GM12878 (cell line): ENCODE measurements around the gene TNRC6C. TPM values are rescaled to one million over a fixed set of nuclear protein-coding genes. Genes with fewer than 3 reads are reported as not detected.

Experiments
- ATAC-seq: fragments of 200-7000 bp; cut with Tn5 transposase; 3 replicates; pipeline ENCODE4 v1.9.1; 2020; ENCODE audit warnings: mild to moderate bottlenecking, moderate library complexity
- BruUV-seq: library from RNA; stranded (reverse); fragments of 400-500 nt; replicated peaks from 2 replicates; lab custom pipeline; 2021; lab: Mats Ljungman, UMichigan
- CTCF ChIA-PET: fragments of 300-600 bp; sonication (Branson Sonifier 250); formaldehyde crosslinking; extraction: SDS; loops from one replicate; lab custom pipeline; 2021; ENCODE audit warnings: inconsistent platforms; lab: Yijun Ruan, JAX
- POLR2A ChIA-PET: fragments of 350-600 bp; formaldehyde crosslinking; extraction: SDS; loops from one replicate; lab custom pipeline; 2021; ENCODE audit warnings: inconsistent platforms; lab: Charles Lee
- RAD21 ChIA-PET: fragments of 300-600 bp; sonication (Branson Sonifier 250); formaldehyde crosslinking; loops from one replicate; lab custom pipeline; 2023; ENCODE audit warnings: antibody characterized with exemption; ENCODE audit not compliant: unreplicated experiment; lab: Charles Lee
- SMC1A ChIA-PET: fragments of 300-600 bp; sonication (Branson Sonifier 250); formaldehyde crosslinking; loops from one replicate; lab custom pipeline; 2023; ENCODE audit not compliant: unreplicated experiment, uncharacterized antibody; lab: Charles Lee
- DNase-seq: peaks from one replicate; pipeline ENCODE4 v3.0.0-alpha.2; 2011; ENCODE audit warnings: low read depth, low spot score
- FAIRE-seq: peaks from 3 replicates; lab custom pipeline; 2011; peaks lifted over from hg19 to GRCh38; lab: Jason Lieb, UNC
- H2AFZ ChIP-seq: 2 replicates; pipeline ENCODE4 v1.6.0; 2011; ENCODE audit warnings: low read depth, low read length, control low read depth; ENCODE audit not compliant: control insufficient read depth
- H3K27ac ChIP-seq: 2 replicates; pipeline ENCODE4 v1.5.1; 2011; ENCODE audit warnings: control low read depth; ENCODE audit not compliant: control insufficient read depth, insufficient read depth
- H3K27me3 ChIP-seq, 2 experiments: replicated peaks in 1 of 2; 2 replicates each; pipeline versions ENCODE4 v1.6.0 to v1.6.1; 2011; ENCODE audit warnings: low read length in 1 of 2; ENCODE audit not compliant: control insufficient read depth in 2 of 2, insufficient read depth in 2 of 2
- H3K36me3 ChIP-seq, 2 experiments: 2 replicates each; pipeline ENCODE4 v1.5.1; 2011; ENCODE audit warnings: low read length in 1 of 2; ENCODE audit not compliant: control insufficient read depth in 2 of 2, insufficient read depth in 2 of 2
- H3K4me1 ChIP-seq: 2 replicates; pipeline ENCODE4 v1.6.1; 2011; ENCODE audit warnings: mild to moderate bottlenecking, low read length, moderate library complexity, mixed read lengths; ENCODE audit not compliant: control insufficient read depth, insufficient read depth
- H3K4me2 ChIP-seq: 2 replicates; pipeline ENCODE4 v1.6.0; 2011; ENCODE audit warnings: control low read depth; ENCODE audit not compliant: control insufficient read depth, insufficient read depth
- H3K4me3 ChIP-seq: fragments of 200-600 bp; sonication (generic); 2 replicates; pipeline ENCODE4 v1.5.1; 2016
- H3K79me2 ChIP-seq: 2 replicates; pipeline ENCODE4 v1.6.0; 2011; ENCODE audit warnings: low read length; ENCODE audit not compliant: control insufficient read depth, insufficient read depth
- H3K9ac ChIP-seq: 2 replicates; pipeline ENCODE4 v1.8.0; 2011; ENCODE audit warnings: low read length, control low read depth, mixed read lengths; ENCODE audit not compliant: control insufficient read depth, insufficient read depth
- H3K9me3 ChIP-seq: replicated peaks from 3 replicates; pipeline ENCODE4 v1.5.1; 2011; ENCODE audit warnings: mild to moderate bottlenecking, low read length; ENCODE audit not compliant: control insufficient read depth, insufficient read depth
- H4K20me1 ChIP-seq: 2 replicates; pipeline ENCODE4 v1.6.0; 2011; ENCODE audit not compliant: control insufficient read depth, insufficient read depth
- CREB1 ChIP-seq: IDR thresholded peaks from 2 replicates; pipeline ENCODE4 v1.6.1; 2012; ENCODE audit warnings: low read depth, mild to moderate bottlenecking, inconsistent platforms
- EGR1 ChIP-seq, 2 experiments: IDR thresholded peaks; 1 replicate in 1 of 2; 2 replicates in 1 of 2; pipeline ENCODE4 v1.6.1; 2011 to 2012; ENCODE audit warnings: low read depth in 2 of 2, low read length in 2 of 2, borderline replicate concordance in 1 of 2, mild to moderate bottlenecking in 1 of 2, moderate library complexity in 1 of 2
- IRF4 ChIP-seq: IDR thresholded peaks from 2 replicates; pipeline ENCODE4 v1.6.1; 2011; ENCODE audit warnings: low read depth, low read length
- PAX5 ChIP-seq: IDR thresholded peaks from 2 replicates; pipeline ENCODE4 v1.6.1; 2011; ENCODE audit warnings: low read depth, low read length, borderline replicate concordance
- POLR2AphosphoS5 ChIP-seq: IDR thresholded peaks from 2 replicates; pipeline ENCODE4 v1.6.1; 2011; ENCODE audit warnings: mild to moderate bottlenecking, low read length, inconsistent platforms
- RFX5 ChIP-seq: IDR thresholded peaks from 2 replicates; pipeline ENCODE4 v1.6.1; 2011; ENCODE audit warnings: low read depth, low read length, improper control_type of control experiment
- SIN3A ChIP-seq: IDR thresholded peaks from 2 replicates; pipeline ENCODE4 v1.6.1; 2012; ENCODE audit warnings: low read depth, low read length, improper control_type of control experiment
- SP1 ChIP-seq: IDR thresholded peaks from one replicate; pipeline ENCODE4 v1.6.1; 2011; ENCODE audit warnings: low read depth, low read length
- TBL1XR1 ChIP-seq: IDR thresholded peaks from 2 replicates; pipeline ENCODE4 v1.6.1; 2012; ENCODE audit warnings: low read depth, low read length, improper control_type of control experiment
- WGBS: methylation state at CpG from one replicate; pipeline ENCODE4 v1.1.6; 2016; ENCODE audit warnings: low lambda C conversion rate; ENCODE audit not compliant: insufficient replicate concordance, insufficient coverage; ENCODE audit errors: missing lambda C conversion rate; 5-methylcytosine and 5-hydroxymethylcytosine counted together
- in situ Hi-C: fragments of 300-500 bp; cut with MboI; formaldehyde crosslinking; loops from 9 replicates; pipeline ENCODE4 v1.14.3; 2018; ENCODE audit warnings: mixed read lengths
- intact Hi-C: fragments of 100-400 bp; cut with micrococcal nuclease; formaldehyde crosslinking; loops from one replicate; pipeline ENCODE4 v1.14.2; 2022; ENCODE audit not compliant: unreplicated experiment
- polyA plus RNA-seq, 11 experiments: library from polyadenylated mRNA; depleted of rRNA in 4 of 11; unstranded in 6 of 11; stranded (reverse) in 5 of 11; fragments of >200 nt; fragmentation: Nextera tagmentation in 4 of 11; fragmentation: Illumina TruSeq in 1 of 11; extraction: Ambion mirVana in 4 of 11; extraction: Trizol in 1 of 11; gene quantifications; 1 replicate in 1 of 11; 2 replicates in 10 of 11; pipeline versions ENCODE4 v1.2.1 to v1.2.3, GENCODE V29; 2011 to 2016; ENCODE audit warnings: inconsistent platforms in 2 of 11, missing spikeins in 2 of 11, low read depth in 1 of 11
- total RNA-seq, 4 experiments: library from RNA; depleted of rRNA in 3 of 4; stranded (reverse); fragments of >200 nt in 3 of 4; fragmentation: Illumina TruSeq in 1 of 4; extraction: Trizol in 1 of 4; gene quantifications; 2 replicates each; pipeline versions ENCODE4 v1.2.1 to v1.2.3, GENCODE V29; 2013 to 2021
- TF ChIP-seq, protein P1 (sequence below): fragments of 450-650 bp; IDR thresholded peaks from 2 replicates; pipeline ENCODE4 v1.6.1; 2018; ENCODE audit warnings: borderline replicate concordance, mild to moderate bottlenecking; ENCODE audit not compliant: partially characterized antibody
- TF ChIP-seq, protein P2 (sequence below): IDR thresholded peaks from 2 replicates; pipeline ENCODE4 v1.6.1; 2012; ENCODE audit warnings: low read depth, low read length, improper control_type of control experiment
- TF ChIP-seq, protein P3 (sequence below): fragments of 450-650 bp; IDR thresholded peaks from 2 replicates; pipeline ENCODE4 v1.6.1; 2017; ENCODE audit warnings: mild to moderate bottlenecking, low read depth, inconsistent platforms; ENCODE audit not compliant: poor library complexity, severe bottlenecking
- TF ChIP-seq, protein P4 (sequence below): IDR thresholded peaks from 2 replicates; pipeline ENCODE4 v1.6.1; 2012; ENCODE audit warnings: low read depth, low read length, improper control_type of control experiment

Gene TNRC6C
- total and polyA plus RNA-seq, 10 of the 15 experiments (the other 5 are each of a cell fraction or from before 2014, with no cell fraction given), result 0.40 to 6.1 (median 0.96) TPM

DNA sequence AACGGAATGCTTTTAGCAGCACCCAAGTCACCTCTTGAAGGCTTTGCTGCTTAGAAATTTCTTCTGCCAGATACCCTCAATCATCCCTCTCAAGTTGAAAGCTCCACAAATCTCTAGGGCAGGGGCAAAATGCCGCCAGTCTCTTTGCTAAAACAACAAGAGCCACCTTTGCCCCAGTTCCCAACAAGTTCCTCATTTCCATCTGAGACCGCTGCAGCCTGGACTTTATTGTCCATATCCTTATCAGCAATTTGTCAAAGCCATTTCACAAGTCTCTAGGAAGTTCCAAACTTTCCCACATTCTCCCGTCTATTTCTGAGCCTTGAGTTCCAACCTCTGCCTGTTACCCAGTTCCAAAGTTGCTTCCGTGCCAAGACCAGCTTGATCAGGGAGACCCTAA is 142.6 kb downstream of the TNRC6C start (continued):
- TF ChIP-seq, protein P1, sequence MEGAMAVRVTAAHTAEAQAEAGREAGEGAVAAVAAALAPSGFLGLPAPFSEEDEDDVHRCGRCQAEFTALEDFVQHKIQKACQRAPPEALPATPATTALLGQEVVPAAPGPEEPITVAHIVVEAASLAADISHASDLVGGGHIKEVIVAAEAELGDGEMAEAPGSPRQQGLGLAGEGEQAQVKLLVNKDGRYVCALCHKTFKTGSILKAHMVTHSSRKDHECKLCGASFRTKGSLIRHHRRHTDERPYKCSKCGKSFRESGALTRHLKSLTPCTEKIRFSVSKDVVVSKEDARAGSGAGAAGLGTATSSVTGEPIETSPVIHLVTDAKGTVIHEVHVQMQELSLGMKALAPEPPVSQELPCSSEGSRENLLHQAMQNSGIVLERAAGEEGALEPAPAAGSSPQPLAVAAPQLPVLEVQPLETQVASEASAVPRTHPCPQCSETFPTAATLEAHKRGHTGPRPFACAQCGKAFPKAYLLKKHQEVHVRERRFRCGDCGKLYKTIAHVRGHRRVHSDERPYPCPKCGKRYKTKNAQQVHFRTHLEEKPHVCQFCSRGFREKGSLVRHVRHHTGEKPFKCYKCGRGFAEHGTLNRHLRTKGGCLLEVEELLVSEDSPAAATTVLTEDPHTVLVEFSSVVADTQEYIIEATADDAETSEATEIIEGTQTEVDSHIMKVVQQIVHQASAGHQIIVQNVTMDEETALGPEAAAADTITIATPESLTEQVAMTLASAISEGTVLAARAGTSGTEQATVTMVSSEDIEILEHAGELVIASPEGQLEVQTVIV, result no peak
- TF ChIP-seq, all 136 proteins: peak for 0

DNA sequence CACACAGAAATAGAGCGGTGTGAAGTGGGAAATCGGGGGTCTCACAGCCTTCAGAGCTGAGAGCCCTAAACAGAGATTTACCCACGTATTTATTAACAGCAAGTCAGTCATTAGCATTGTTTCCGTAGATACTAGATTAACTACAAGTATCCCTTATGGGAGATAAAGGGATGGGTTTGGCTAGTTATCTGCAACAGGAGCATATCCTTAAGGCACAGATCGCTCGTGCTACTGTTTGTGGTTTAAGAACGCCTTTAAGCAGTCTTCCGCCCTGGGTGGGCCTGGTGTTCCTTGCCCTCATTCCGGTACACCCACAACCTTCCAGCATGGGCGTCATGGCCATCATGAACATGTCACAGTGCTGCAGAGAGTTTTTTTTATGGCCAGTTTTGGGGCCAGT is 143.0 kb downstream of the TNRC6C start:
- ATAC-seq (no peak), DNase-seq (no peak), FAIRE-seq (no peak)
- Histone ChIP-seq H3K79me2 (no peaks in the 10 kb centered on the region), H3K36me3 (peaks cover 0 to 5% of the 10 kb centered on the region in 2 experiments; a peak in 2 of 4 replicates), H3K9ac (no peak overlapping the region), H3K9me3 (no peaks in the 10 kb centered on the region; the same call in 2 of the 3 replicates), H3K4me3 (no peak overlapping the region), H3K27ac (no peak overlapping the region)
- BruUV-seq, result no TSS peak
- ChIA-PET POLR2A (no interaction called here), SMC1A (no interaction called here)
- WGBS, result 78% methylated on average over 10 of the region's 10 CpGs
- intact Hi-C loops (no loop called here), in situ Hi-C loops (no loop called here)
- TF ChIP-seq, protein P2, sequence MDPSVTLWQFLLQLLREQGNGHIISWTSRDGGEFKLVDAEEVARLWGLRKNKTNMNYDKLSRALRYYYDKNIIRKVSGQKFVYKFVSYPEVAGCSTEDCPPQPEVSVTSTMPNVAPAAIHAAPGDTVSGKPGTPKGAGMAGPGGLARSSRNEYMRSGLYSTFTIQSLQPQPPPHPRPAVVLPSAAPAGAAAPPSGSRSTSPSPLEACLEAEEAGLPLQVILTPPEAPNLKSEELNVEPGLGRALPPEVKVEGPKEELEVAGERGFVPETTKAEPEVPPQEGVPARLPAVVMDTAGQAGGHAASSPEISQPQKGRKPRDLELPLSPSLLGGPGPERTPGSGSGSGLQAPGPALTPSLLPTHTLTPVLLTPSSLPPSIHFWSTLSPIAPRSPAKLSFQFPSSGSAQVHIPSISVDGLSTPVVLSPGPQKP, result no peak
- TF ChIP-seq SP1 (no peak), RFX5 (no peak), EGR1 (IDR thresholded peaks at IDR 0.05; ENCODE audit: borderline replicate concordance in 1 of 2, low read depth in 2 of 2, low read length in 2 of 2) (no peak), IRF4 (no peak), PAX5 (no peak), POLR2AphosphoS5 (no peak), TBL1XR1 (no peak), SIN3A (no peak), CREB1 (no peak)
- TF ChIP-seq, protein P3, sequence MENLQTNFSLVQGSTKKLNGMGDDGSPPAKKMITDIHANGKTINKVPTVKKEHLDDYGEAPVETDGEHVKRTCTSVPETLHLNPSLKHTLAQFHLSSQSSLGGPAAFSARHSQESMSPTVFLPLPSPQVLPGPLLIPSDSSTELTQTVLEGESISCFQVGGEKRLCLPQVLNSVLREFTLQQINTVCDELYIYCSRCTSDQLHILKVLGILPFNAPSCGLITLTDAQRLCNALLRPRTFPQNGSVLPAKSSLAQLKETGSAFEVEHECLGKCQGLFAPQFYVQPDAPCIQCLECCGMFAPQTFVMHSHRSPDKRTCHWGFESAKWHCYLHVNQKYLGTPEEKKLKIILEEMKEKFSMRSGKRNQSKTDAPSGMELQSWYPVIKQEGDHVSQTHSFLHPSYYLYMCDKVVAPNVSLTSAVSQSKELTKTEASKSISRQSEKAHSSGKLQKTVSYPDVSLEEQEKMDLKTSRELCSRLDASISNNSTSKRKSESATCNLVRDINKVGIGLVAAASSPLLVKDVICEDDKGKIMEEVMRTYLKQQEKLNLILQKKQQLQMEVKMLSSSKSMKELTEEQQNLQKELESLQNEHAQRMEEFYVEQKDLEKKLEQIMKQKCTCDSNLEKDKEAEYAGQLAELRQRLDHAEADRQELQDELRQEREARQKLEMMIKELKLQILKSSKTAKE, result no peak
- TF ChIP-seq, protein P4, sequence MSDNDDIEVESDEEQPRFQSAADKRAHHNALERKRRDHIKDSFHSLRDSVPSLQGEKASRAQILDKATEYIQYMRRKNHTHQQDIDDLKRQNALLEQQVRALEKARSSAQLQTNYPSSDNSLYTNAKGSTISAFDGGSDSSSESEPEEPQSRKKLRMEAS, result no peak
- TF ChIP-seq, all 136 proteins: peak for 0
- Histone ChIP-seq H2AFZ (no peak overlapping the region), H4K20me1 (no peaks in the 10 kb centered on the region), H3K27me3 (no peaks in the 10 kb centered on the region), H3K4me1 (no peaks in the 10 kb centered on the region), H3K4me2 (no peak overlapping the region)
- CTCF ChIA-PET, result no interaction called here
- RAD21 ChIA-PET, result interaction anchor here (1.5 kb wide), 1 partner anchor 150 kb away, joined by 3 read pairs; no protein-coding TSS in a partner anchor
